ENCODE measurements around the gene FOLR1.
"Not testable (repeated sequence)": the region's sequence is repeated elsewhere in the genome, so short reads cannot be mapped to it uniquely, and the experiment has no call there.

FOLR1 gene

DNA sequence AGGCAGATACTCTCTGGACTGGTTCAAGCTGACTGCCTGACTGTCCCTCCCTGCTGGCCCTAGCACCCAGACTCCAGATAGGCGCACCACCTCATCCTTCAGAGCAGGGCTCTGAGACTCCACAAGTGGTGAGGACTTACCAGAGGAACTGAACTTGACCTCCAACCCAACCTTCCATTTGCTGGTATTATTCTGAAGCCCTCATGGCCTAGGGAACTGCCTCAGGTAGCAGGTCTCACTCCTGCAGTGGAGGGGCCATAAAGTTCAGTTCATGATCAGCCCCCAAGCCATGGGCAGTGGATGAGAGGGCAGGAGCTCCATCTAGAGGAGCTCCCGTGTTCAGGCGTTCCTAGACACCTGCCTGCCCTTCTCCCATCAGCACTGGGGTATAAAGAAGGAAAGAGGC is 10.4 kb upstream of the FOLR1 start:
- DNase-seq (ENCODE audit: low read depth), result not testable (repeated sequence)

DNA sequence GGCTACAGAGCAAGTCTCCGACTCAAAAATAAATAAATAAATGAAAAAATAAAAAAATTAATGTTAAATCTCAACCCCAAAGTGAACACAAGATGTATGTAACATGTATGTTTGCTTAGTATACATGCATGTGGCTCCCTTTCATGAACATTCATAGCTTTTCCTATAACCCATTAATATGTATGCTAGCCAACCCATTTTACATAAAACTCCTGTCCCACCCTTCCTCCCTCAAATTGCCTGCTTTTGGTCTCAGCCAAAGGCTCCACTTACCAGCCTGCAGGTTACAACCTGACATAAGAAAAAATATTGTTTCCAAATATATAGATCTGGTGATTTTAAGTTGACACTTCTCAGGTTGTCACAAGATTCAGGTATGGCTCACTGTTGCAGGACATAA is 3.7 kb upstream of the FOLR1 start:
- no peak for DNase-seq (ENCODE audit: low read depth)

DNA sequence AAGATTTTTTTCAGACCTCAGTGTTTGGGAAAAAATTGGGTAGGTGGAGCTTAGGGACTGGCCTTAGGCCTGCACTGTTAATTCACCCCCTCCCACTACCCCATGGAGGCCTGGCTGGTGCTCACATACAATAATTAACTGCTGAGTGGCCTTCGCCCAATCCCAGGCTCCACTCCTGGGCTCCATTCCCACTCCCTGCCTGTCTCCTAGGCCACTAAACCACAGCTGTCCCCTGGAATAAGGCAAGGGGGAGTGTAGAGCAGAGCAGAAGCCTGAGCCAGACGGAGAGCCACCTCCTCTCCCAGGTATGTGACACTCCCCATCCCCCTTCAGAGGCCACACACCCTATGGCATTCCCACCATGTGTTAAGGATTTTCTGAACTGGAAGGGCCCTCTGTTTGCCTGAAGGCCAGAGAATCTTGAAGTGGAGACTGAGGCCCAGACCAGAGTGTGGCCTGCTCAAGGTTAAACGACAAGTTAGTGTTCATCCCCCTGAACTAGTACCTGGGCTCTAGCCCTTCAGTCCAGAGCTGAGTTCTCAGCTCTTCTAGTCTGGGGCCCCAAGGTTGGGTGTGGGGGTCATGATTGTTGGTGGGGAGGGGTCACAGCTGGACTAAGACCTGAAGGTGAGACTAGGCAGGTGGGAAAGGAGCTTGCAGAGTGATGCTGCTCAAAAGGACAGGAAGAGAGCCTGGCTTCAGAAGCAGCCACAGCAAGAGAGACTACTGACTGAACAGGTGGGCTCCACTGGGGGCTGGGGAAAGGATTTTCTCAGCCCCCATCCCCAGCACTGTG is 2.3 kb upstream of the FOLR1 start:
- peak; percentile 11 for DNase-seq (ENCODE audit: low read depth)

DNA sequence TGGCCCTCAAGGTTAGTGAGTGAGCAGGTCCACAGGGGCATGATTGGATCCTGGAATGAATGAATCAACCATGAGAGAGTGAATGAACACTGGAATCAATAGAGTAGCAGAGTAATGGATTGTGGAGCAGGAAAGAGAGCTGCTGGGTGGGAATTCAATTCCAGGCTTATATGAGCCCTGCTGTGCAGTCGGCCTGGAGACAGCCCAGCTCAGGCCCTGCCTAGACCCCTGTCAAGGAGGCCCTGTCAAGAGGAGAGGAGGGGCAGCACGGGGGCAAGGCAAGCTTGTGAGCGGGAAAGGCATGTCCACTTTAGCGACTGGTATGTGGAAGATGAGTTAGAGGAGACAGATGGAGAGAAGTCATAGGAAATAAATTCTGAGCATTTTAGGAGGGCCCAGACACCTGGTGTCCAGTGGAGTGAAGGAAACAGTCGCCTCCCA is 1.3 kb upstream of the FOLR1 start:
- DNase-seq (ENCODE audit: low read depth), result no peak

DNA sequence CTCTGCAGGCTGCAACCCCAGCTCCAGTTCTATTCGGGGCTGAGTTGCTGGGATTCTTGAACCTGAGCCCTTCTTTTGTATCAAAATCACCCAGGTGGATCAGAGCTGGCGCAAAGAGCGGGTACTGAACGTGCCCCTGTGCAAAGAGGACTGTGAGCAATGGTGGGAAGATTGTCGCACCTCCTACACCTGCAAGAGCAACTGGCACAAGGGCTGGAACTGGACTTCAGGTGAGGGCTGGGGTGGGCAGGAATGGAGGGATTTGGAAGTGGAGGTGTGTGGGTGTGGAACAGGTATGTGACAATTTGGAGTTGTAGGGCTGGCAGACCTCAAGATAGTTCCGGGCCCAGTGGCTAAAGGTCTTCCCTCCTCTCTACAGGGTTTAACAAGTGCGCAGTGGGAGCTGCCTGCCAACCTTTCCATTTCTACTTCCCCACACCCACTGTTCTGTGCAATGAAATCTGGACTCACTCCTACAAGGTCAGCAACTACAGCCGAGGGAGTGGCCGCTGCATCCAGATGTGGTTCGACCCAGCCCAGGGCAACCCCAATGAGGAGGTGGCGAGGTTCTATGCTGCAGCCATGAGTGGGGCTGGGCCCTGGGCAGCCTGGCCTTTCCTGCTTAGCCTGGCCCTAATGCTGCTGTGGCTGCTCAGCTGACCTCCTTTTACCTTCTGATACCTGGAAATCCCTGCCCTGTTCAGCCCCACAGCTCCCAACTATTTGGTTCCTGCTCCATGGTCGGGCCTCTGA is 3.8 kb downstream of the FOLR1 start:
- no peak for DNase-seq (ENCODE audit: low read depth)

DNA sequence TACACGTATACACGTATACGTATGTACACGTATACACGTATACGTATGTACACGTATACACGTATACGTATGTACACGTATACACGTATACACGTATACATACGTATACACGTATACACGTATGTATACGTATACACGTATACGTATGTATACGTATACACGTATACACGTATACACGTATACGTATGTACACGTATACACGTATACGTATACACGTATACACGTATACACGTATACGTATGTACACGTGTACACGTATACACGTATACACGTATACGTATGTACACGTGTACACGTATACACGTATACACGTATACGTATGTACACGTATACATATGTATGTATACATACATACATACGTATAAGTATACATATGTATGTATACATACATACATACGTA is 9.5 kb downstream of the FOLR1 start:
- DNase-seq (ENCODE audit: low read depth), result not testable (repeated sequence)

DNA sequence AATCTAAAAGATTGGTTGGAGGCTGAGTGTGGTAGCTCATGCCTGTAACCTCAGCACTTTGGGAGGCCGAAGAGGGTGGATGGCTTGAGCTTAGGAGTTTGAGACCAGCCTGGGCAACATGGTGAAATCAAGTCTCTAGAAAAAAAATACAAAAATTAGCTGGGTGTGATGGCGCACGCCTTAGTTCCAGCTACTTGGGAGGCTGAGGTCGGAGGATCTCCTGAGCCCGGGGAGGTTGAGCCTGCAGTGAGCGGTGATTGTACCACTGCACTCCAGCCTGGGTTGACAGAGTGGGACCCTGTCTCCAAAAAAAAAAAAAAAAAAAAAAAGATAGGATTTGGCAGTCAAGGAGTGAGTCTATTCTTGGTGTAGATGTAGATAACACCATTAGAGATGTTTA is 10.6 kb downstream of the FOLR1 start:
- no peak for DNase-seq (ENCODE audit: low read depth)

DNA sequence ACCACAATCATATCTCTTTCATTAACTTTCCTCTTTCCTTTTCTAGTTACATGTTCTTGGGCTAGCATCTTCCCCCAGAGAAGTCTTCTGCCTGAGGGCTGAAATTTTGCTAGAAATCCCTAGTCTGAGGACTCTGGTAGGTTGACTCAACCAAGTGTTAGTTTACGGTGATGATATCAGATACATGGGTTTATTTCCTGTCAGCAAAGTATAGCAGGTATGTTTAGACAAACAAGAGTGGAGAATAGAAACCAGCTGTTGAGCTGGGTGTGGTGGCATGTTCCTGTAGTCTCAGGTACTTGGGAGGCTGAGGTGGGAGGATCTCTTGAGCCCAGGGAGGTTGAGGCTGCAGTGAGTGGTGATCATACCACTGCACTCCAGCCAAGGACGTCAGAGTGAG is 11.2 kb downstream of the FOLR1 start:
- DNase-seq (ENCODE audit: low read depth), result no peak

DNA sequence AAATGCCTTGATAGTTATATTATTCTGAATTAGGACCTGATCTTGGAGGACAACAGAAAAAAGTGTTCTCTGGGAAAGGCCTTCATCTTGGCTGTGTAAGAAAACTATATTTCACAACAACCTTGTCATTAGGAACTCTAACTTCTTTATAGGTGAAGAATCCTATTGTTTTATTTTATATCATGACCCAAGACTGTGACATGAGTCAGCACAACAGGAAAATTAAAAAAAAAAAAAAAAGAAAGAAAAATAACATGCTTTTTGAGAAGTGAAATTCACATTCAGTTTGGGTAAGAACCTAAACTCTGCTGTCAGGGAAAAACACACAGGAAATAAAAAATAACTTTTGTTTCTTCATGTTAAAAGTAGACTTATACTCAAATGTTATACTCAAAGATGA is 12.9 kb downstream of the FOLR1 start:
- DNase-seq (ENCODE audit: low read depth), result no peak

DNA sequence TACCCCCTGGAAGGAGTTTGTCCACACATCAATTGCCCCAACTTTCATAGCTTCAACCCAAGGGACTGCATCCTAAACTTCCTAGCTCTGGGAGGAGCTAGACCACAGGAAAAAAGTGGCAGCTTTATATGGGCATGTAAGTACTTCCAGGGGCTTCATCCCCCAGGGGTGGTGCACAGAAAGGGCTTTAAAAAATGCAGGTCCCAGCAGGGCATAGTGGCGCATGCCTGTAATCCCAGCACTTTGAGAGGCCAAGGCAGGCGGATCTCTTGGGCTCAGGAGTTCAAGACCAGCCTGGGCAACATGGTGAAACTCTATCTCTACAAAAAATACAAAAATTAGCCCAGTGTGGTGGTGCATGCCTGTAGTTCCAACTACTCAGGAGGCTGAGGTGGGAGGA is 14.9 kb downstream of the FOLR1 start:
- DNase-seq (ENCODE audit: low read depth), result not testable (repeated sequence)

DNA sequence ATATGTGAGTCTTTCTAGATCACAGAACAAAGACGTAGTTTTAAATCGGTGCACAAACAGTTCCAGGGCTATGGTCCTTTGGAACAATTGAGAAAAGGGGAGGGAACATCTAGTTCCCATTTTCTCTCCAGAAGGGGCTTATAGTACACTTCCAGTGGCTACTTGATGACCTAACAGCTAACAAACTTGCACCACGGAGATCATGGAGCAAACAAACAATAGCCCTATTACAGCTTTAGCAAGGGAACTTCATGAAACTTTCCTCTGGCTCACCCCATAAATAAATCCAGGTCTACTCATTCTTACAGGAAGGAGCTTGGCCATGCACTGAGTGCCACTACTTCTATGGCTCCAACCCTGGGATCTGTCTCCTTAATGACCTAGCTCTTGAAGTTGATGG is 16.3 kb downstream of the FOLR1 start:
- DNase-seq (ENCODE audit: low read depth), result no peak

DNA sequence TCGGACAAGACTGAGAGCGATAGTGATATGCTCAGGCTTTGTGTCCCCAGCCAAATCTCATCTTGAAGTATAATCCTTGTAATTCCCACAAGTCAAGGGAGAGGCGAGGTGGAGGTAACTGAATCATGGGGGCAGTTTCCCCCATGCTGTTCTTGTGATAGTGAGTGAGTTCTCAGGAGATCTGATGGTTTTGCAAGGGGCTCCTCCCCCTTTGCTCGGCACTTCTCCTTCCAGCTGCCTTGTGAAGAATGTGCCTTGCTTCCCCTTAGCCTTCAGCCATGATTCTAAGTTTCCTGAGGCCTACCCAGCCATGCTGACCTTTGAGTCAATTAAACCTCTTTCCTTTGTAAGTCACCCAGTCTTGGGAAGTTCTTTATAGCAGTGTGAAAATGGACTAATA is 17.2 kb downstream of the FOLR1 start:
- DNase-seq (ENCODE audit: low read depth), result no peak

DNA sequence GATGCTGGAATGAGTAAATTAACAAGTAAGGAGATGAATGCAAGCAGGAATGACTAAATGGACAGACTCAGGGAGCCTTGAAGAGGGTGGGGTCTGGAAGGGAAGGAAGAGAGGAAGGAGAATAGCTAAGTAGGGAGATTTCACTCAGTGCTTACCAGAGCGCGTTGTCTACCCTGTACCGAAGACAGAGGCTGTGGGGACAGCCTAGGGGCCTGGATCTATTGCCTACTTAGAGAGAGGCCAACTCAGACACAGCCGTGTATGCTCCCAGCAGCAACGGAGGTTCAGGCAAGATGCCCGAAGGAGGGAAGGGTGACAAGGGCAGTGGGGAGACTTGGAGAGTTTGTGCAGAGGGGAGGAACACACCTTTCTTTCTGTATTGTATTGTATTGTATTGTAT is 24.7 kb downstream of the FOLR1 start, which contains the start of gene FOLR2:
TSS of gene FOLR2 (plus strand) at position 157 of the 400 bp plus-strand sequence. CDS start 1,791 bp downstream, outside the sequence.
- DNase-seq (ENCODE audit: low read depth), result no peak

DNA sequence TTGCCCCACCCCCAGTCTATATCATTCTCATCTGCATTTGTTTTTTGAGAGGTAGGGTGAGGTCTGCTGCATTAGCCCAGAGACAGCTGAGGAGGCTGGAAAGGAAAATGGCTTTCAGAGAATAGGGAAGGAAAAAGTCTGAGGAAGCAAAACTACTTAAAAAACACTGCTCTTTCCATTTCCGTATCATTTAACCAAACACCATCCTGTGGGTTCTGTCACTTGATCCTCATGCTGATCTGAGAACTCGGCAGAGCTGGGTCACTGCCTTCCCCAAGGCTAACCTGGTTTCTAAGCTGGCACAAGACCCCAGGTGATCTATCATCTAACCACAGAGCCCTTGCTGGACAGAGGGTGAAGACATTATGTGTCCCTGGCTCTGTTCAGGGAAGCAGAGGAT is 25.9 kb downstream of the FOLR1 start:
- no peak for DNase-seq (ENCODE audit: low read depth)

DNA sequence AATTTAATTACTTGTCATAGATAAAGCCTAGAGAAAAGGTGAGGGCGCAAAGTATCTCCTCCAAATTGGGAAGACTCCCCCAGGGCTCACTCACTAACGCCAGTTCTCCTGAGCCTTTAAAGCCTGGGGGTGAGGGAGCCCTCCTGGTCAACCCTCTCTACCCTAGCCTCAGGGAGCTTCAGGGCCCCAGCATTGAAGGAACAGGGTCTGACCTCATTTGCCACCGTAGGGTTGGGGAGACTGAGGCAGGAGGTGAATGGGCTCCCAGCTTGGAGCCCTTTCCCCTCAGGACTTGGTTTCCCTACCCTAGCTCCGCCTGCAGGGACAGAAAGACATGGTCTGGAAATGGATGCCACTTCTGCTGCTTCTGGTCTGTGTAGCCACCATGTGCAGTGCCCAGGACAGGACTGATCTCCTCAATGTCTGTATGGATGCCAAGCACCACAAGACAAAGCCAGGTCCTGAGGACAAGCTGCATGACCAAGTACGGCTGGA is 26.4 kb downstream of the FOLR1 start:
- DNase-seq (ENCODE audit: low read depth), result no peak

DNA sequence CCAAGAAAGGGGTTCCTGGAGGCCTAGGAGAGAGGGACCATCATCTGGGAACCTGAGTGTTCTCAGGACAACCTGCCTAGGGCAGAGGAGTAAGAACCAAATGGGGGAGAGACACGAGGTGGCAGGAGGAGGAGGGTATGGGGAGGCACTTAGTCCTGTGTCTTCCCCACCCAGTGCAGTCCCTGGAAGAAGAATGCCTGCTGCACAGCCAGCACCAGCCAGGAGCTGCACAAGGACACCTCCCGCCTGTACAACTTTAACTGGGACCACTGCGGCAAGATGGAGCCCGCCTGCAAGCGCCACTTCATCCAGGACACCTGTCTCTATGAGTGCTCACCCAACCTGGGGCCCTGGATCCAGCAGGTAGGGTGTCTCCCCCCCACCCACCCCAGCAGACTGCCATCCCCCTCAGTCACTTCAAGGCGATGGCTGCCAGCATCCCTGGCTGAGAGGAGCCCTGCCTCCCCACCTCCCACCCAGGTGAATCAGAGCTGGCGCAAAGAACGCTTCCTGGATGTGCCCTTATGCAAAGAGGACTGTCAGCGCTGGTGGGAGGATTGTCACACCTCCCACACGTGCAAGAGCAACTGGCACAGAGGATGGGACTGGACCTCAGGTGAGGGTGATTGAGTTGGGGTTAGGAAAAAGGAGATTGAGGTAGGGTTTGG is 28.9 kb downstream of the FOLR1 start:
- DNase-seq (ENCODE audit: low read depth), result no peak

DNA sequence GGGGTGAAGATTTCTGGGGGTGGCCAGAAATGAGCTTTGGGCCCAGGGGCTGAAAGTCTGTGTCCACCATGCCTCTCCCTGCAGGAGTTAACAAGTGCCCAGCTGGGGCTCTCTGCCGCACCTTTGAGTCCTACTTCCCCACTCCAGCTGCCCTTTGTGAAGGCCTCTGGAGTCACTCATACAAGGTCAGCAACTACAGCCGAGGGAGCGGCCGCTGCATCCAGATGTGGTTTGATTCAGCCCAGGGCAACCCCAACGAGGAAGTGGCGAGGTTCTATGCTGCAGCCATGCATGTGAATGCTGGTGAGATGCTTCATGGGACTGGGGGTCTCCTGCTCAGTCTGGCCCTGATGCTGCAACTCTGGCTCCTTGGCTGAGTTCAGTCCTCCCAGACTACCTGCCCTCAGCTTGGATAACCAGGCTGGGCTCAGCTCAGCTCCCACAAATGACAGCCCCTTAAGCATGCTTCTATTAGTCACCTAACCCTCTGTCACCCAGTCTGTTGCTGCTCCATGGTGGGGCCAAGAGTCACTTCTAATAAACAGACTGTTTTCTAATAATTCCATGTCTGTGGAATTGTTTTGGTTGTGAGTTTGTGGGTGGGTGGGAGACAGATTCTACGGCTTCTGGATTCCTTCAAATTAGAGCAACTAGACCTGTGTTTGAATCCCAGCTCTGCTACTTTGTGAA is 29.6 kb downstream of the FOLR1 start:
- no peak for DNase-seq (ENCODE audit: low read depth)

DNA sequence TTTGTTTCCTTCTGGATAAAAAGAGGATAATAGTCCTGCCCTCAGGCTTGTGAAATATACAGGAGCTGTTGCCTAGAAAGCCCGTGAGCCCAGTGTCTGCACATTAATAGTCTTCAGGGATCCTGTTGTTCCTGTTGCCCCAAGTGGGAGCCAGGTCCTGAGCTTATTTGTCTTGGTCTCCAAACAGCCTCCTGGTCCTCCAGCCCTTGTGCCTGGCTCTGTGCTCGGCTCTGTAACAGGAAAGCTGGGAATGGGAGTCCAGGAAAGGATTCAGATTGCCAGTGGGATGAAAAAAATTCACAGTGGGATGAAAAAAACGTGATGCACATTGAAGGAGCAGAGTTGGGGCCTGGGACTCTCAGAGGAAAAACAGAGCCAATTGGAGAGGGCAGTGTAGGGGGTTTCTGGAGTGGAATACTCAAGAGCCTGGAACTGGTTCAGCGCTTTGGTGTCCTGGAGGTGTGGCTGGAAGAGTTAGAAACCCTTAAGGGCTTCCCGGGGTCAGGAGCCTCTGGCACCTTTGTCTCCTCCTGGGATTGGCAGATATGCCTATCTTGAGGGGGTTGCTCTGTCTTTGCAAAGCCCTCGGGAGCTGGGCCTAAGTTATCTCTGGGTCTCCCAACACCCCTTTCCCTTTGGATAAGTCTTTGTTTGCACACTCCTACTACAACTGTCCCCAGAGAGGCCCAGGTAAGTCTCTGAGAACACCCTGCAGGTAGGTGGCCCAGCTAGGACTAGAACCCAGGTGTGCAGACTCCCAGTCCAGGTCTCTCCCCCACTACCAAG is 30.4 kb downstream of the FOLR1 start:
- no peak for DNase-seq (ENCODE audit: low read depth)

DNA sequence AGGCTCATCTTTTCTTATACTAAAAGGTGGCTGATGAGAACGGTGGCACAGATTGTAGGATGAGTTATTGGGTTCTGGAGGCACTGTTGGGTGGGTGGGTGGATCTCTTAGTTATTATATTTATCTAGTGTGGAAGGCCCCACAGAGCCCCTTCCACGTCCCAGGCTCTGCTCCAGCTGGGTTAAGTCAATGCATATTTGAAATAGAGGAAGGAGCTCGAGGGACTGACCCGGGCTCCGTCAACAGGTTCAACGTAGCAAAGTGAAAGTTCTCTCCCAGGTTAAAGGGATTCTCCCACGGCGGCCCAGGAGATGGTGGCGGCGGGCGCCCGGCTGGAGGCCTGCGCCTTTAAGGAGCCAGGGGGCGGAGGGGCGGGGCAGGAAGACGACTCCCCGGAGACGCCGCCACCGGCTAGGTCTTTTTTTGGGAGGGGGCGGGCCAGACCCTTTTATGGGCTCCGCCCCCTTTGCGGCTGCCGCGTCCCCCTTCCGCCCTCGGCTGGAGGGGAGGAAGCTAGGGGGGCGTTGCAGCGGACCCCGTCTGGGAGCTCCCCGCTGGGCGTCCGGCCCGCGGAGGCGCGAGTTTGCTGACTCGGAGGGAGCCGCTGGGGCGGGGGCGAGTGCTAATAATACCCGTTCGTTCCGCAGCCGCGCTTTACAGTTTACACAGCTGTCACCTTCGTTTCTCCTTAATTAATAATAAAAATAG is 31.1 kb downstream of the FOLR1 start:
- DNase-seq (ENCODE audit: low read depth), result peak; percentile 37

Data from GM04503 (cell line).